H1 (cell line): Measurements from ENCODE around the gene CA9. TPM values are rescaled to one million over a fixed set of nuclear protein-coding genes. Genes with fewer than 3 reads are reported as not detected.

Experiments used
- BACH1 ChIP-seq: IDR thresholded peaks from 2 replicates; pipeline ENCODE4 v1.6.1; 2012; ENCODE audit warnings: low read length, improper control_type of control experiment
- CHD7 ChIP-seq: fragments of 300-600 bp; sonication (generic); IDR thresholded peaks from 2 replicates; pipeline ENCODE4 v1.7.1; 2012; ENCODE audit warnings: low read length, moderate library complexity, mild to moderate bottlenecking, inconsistent platforms; ENCODE audit not compliant: insufficient replicate concordance
- CREB1 ChIP-seq: IDR thresholded peaks from 2 replicates; pipeline ENCODE4 v1.6.1; 2012; ENCODE audit warnings: inconsistent platforms
- KDM5A ChIP-seq: fragments of 200-600 bp; IDR thresholded peaks from 2 replicates; pipeline ENCODE4 v1.7.1; 2012; ENCODE audit warnings: mild to moderate bottlenecking, low read length, inconsistent platforms, mixed read lengths
- POLR2AphosphoS5 ChIP-seq: IDR thresholded peaks from 2 replicates; pipeline ENCODE4 v1.6.1; 2011; ENCODE audit warnings: low read depth, low read length
- SIRT6 ChIP-seq: IDR thresholded peaks from one replicate; pipeline ENCODE4 v1.7.1; 2012; ENCODE audit warnings: low read length, inconsistent platforms
- SUZ12 ChIP-seq: fragments of 200-600 bp; sonication (generic); IDR thresholded peaks from 2 replicates; pipeline ENCODE4 v1.6.1; 2012; ENCODE audit warnings: mild to moderate bottlenecking, inconsistent platforms, low read length, moderate library complexity, mixed read lengths
- TAF1 ChIP-seq: IDR thresholded peaks from 2 replicates; pipeline ENCODE4 v1.6.1; 2011; ENCODE audit warnings: mild to moderate bottlenecking, low read depth, low read length
- polyA plus RNA-seq, 7 experiments: library from polyadenylated mRNA; depleted of rRNA in 3 of 7; stranded (reverse) in 5 of 7; unstranded in 2 of 7; fragments of >200 nt in 5 of 7; fragments of 200-250 nt in 2 of 7; gene quantifications; 1 replicate in 5 of 7; 2 replicates in 1 of 7; 4 replicates in 1 of 7; pipeline versions ENCODE4 v1.2.1 to v1.2.3, GENCODE V29; 2011 to 2013; ENCODE audit warnings: missing spikeins in 2 of 7, mixed read lengths in 2 of 7
- total RNA-seq: library from RNA; stranded (reverse); fragmentation: NEBNext Ultra II Directional; extraction: Animal tissue kit (Norgen Biotek cat#: 25700); gene quantifications from 2 replicates; pipeline ENCODE4 v1.2.1, GENCODE V29; 2021
- TF ChIP-seq, protein P1 (sequence below): IDR thresholded peaks from 2 replicates; pipeline ENCODE4 v1.6.1; 2011; ENCODE audit warnings: low read depth, mild to moderate bottlenecking, low read length; ENCODE audit not compliant: insufficient read depth

CA9 gene
- total and polyA plus RNA-seq, 2 of the 8 experiments (the other 6 are each of a cell fraction or from before 2014, with no cell fraction given) = 1.3 to 1.8 TPM

DNA sequence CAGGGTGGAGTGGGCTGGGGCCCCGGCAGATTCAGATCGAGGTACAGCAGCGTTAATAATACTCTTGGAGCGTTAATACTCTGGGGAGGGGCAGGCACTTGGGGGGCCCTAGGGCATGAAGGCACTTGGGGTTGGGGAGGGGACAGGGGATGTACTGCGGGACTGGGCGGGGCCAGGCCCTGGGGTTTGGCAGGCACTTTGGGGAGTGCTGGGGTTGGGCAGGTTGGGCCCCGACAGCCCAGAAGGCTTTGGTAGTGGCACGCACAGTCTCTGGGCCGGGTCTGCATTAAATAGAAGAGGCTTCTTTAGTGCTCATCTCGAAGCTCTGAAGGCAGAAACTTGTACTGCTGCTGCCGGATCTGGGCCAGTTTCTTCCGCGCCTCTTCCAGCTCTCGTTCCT, 23.8 kb downstream of the CA9 start (continued):
- TF ChIP-seq CHD7 (no peak), POLR2AphosphoS5 (no peak), SIRT6 (no peak), SUZ12 (no peak), TAF1 (no peak), KDM5A (no peak), CREB1 (no peak), BACH1 (no peak)
- TF ChIP-seq, protein P1, sequence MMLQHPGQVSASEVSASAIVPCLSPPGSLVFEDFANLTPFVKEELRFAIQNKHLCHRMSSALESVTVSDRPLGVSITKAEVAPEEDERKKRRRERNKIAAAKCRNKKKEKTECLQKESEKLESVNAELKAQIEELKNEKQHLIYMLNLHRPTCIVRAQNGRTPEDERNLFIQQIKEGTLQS = no peak
